Liver (tissue), 9 donors: ENCODE data around the gene IRF2. TPM values are rescaled to one million over a fixed set of nuclear protein-coding genes. Genes with fewer than 3 reads are reported as not detected.

Source experiments
- DNase-seq: peaks from one replicate; pipeline ENCODE4 v3.0.0-alpha.2; 2017; ENCODE audit warnings: low spot score
- H3K27ac ChIP-seq, 2 donors: one replicate each; pipeline ENCODE4 v1.7.0; 2013; ENCODE audit warnings: inconsistent platforms in 2 of 2, low read length in 2 of 2, control low read depth in 1 of 2, low read depth in 1 of 2, mild to moderate bottlenecking in 1 of 2
- H3K27me3 ChIP-seq, 4 donors: one replicate each; pipeline versions ENCODE4 v1.6.1 to v1.7.0; 2013; ENCODE audit warnings: low read length in 3 of 4, inconsistent platforms in 1 of 4, mild to moderate bottlenecking in 1 of 4, moderate library complexity in 1 of 4; ENCODE audit not compliant: control insufficient read depth in 4 of 4, insufficient read depth in 4 of 4
- H3K36me3 ChIP-seq, 4 donors: one replicate each; pipeline versions ENCODE4 v1.6.1 to v1.7.0; 2013; ENCODE audit warnings: low read length in 3 of 4, mild to moderate bottlenecking in 3 of 4, low read depth in 1 of 4, moderate library complexity in 1 of 4; ENCODE audit not compliant: control insufficient read depth in 4 of 4, insufficient read depth in 3 of 4
- H3K4me1 ChIP-seq, 4 donors: one replicate each; pipeline versions ENCODE4 v1.6.1 to v1.7.0; 2013; ENCODE audit warnings: low read length in 3 of 4, mild to moderate bottlenecking in 3 of 4, moderate library complexity in 1 of 4; ENCODE audit not compliant: control insufficient read depth in 4 of 4, insufficient read depth in 4 of 4
- H3K4me3 ChIP-seq, 3 donors: one replicate each; pipeline versions ENCODE4 v1.6.1 to v1.7.0; 2013; ENCODE audit warnings: low read length in 3 of 3, control low read depth in 1 of 3, low read depth in 1 of 3, mild to moderate bottlenecking in 1 of 3
- H3K9ac ChIP-seq, 2 donors: one replicate each; pipeline ENCODE4 v1.7.0; 2013; ENCODE audit warnings: low read length in 2 of 2, mild to moderate bottlenecking in 2 of 2, moderate library complexity in 2 of 2, control low read depth in 1 of 2, low read depth in 1 of 2
- H3K9me3 ChIP-seq, 4 donors: one replicate each; pipeline versions ENCODE4 v1.6.1 to v1.7.0; 2013; ENCODE audit warnings: low read length in 3 of 4; ENCODE audit not compliant: control insufficient read depth in 4 of 4
- ATF3 ChIP-seq: IDR thresholded peaks from 2 replicates; pipeline ENCODE4 v1.6.1; 2016; ENCODE audit warnings: antibody characterized with exemption
- CTCF ChIP-seq: fragments of 150-350 bp; IDR thresholded peaks from 2 replicates; pipeline ENCODE4 v1.5.1; 2017; ENCODE audit warnings: improper control_type of control experiment, low read depth, low read length; ENCODE audit not compliant: missing input control
- EGR1 ChIP-seq, 2 donors: IDR thresholded peaks; 2 replicates each; pipeline ENCODE4 v1.6.1; 2016 to 2018; ENCODE audit warnings: antibody characterized with exemption in 2 of 2, low read depth in 2 of 2
- FOXA1 ChIP-seq: IDR thresholded peaks from 2 replicates; pipeline ENCODE4 v1.6.1; 2016; ENCODE audit warnings: antibody characterized with exemption
- FOXA2 ChIP-seq: IDR thresholded peaks from 2 replicates; pipeline ENCODE4 v1.6.1; 2016; ENCODE audit warnings: antibody characterized with exemption
- GABPA ChIP-seq, 2 donors: IDR thresholded peaks in 1 of 2; conservative IDR thresholded peaks in 1 of 2; 2 replicates each; pipeline ENCODE4 v1.6.1; 2016; ENCODE audit warnings: antibody characterized with exemption in 2 of 2, mild to moderate bottlenecking in 1 of 2, moderate library complexity in 1 of 2
- HNF4A ChIP-seq, 2 donors: conservative IDR thresholded peaks; 2 replicates each; pipeline ENCODE4 v1.6.1; 2016; ENCODE audit warnings: antibody characterized with exemption in 2 of 2, mild to moderate bottlenecking in 2 of 2
- HNF4G ChIP-seq: IDR thresholded peaks from 2 replicates; pipeline ENCODE4 v1.6.1; 2016; ENCODE audit warnings: antibody characterized with exemption
- JUND ChIP-seq, 2 donors: IDR thresholded peaks; 2 replicates each; pipeline ENCODE4 v1.6.1; 2016; ENCODE audit warnings: antibody characterized with exemption in 2 of 2
- MAX ChIP-seq: IDR thresholded peaks from 2 replicates; pipeline ENCODE4 v1.6.1; 2016; ENCODE audit warnings: antibody characterized with exemption
- NR2F2 ChIP-seq: IDR thresholded peaks from 2 replicates; pipeline ENCODE4 v1.6.1; 2016; ENCODE audit warnings: antibody characterized with exemption
- RAD21 ChIP-seq, 2 donors: IDR thresholded peaks; 2 replicates each; pipeline ENCODE4 v1.6.1; 2016; ENCODE audit warnings: antibody characterized with exemption in 2 of 2, mild to moderate bottlenecking in 2 of 2
- REST ChIP-seq: IDR thresholded peaks from 2 replicates; pipeline ENCODE4 v1.6.1; 2016; ENCODE audit warnings: antibody characterized with exemption, mild to moderate bottlenecking
- RXRA ChIP-seq, 2 donors: IDR thresholded peaks; 2 replicates each; pipeline ENCODE4 v1.6.1; 2017 to 2018; ENCODE audit warnings: antibody characterized with exemption in 2 of 2, mild to moderate bottlenecking in 1 of 2
- SP1 ChIP-seq: IDR thresholded peaks from 2 replicates; pipeline ENCODE4 v1.6.1; 2018; ENCODE audit warnings: antibody characterized with exemption, mild to moderate bottlenecking
- TAF1 ChIP-seq: conservative IDR thresholded peaks from 2 replicates; pipeline ENCODE4 v1.6.1; 2016; ENCODE audit warnings: antibody characterized with exemption, mild to moderate bottlenecking
- YY1 ChIP-seq: IDR thresholded peaks from 2 replicates; pipeline ENCODE4 v1.6.1; 2016; ENCODE audit warnings: antibody characterized with exemption, mild to moderate bottlenecking
- ZBTB33 ChIP-seq: IDR thresholded peaks from 2 replicates; pipeline ENCODE4 v1.6.1; 2016; ENCODE audit warnings: antibody characterized with exemption
- WGBS: extraction: QIAGEN DNeasy Blood & Tissue Kit; methylation state at CpG from one replicate; pipeline ENCODE4 v1.1.7; 2013; 5-methylcytosine and 5-hydroxymethylcytosine counted together
- polyA plus RNA-seq, 2 donors: library from polyadenylated mRNA; stranded (reverse) in 1 of 2; unstranded in 1 of 2; fragments of 200-250 nt in 1 of 2; fragments of >200 nt in 1 of 2; fragmentation: Nextera tagmentation in 1 of 2; extraction: Ambion mirVana in 1 of 2; gene quantifications; one replicate each; pipeline versions ENCODE4 v1.2.1 to v1.2.3, GENCODE V29; 2013 to 2015
- total RNA-seq, 2 donors: library from RNA; depleted of rRNA; stranded (reverse); fragments of >200 nt; gene quantifications; one replicate each; pipeline ENCODE4 v1.2.3, GENCODE V29; 2014
- donor health status: healthy.
- donor health status: healthy.
- donor health status: healthy.
- donor health status: healthy.
- donor health status: healthy.

Gene IRF2
- total and polyA plus RNA-seq, 4 donors = 12.9 to 25.5 (median 22.2) TPM

GRCh38 chr4:184464759-184465454 lies 9.4 kb downstream of the IRF2 start:
- no peaks in the 10 kb centered on the region for H3K9me3 ChIP-seq
- peaks cover 6 to 65% (median 48%) of the 10 kb centered on the region in 4 donors for H3K4me1 ChIP-seq
- H3K9ac ChIP-seq = no peak overlapping the region
- H3K27me3 ChIP-seq = no peaks in the 10 kb centered on the region
- H3K27ac ChIP-seq = peak overlapping the region in 1 of 2 donors; percentile 21
- WGBS = 75% methylated on average over 5 of the region's 5 CpGs
- peak; percentile 36 to 48 for TF ChIP-seq HNF4A (conservative IDR thresholded peaks at IDR 0.05)
- TF ChIP-seq MAX = peak; percentile 13
- TF ChIP-seq ATF3 = no peak
- no peak for TF ChIP-seq ZBTB33
- TF ChIP-seq HNF4G = no peak
- peak; percentile 72 to 75 for TF ChIP-seq RXRA (IDR thresholded peaks at IDR 0.05)
- TF ChIP-seq JUND (IDR thresholded peaks at IDR 0.05) = no peak
- TF ChIP-seq FOXA1 = no peak
- TF ChIP-seq FOXA2 = peak; percentile 40
- TF ChIP-seq TAF1 = no peak
- TF ChIP-seq RAD21 (IDR thresholded peaks at IDR 0.05) = peak in 1 of 2 donors; percentile 5
- peak; percentile 24 for TF ChIP-seq SP1
- TF ChIP-seq EGR1 (IDR thresholded peaks at IDR 0.05; ENCODE audit: low read depth in 2 of 2) = no peak
- TF ChIP-seq YY1 = no peak
- no peak for TF ChIP-seq GABPA (IDR thresholded peaks at IDR 0.05 in 1 of 2, conservative IDR thresholded peaks at IDR 0.05 in 1 of 2)
- no peak for TF ChIP-seq REST
- TF ChIP-seq CTCF = no peak
- no peak for TF ChIP-seq NR2F2
- no peak overlapping the region for H3K4me3 ChIP-seq
- no peak for DNase-seq
- H3K36me3 ChIP-seq = no peaks in the 10 kb centered on the region
